Epithelial cell of proximal tubule (primary cell): Measurements from ENCODE around the gene MAP2K7. TPM values are rescaled to one million over a fixed set of nuclear protein-coding genes. Genes with fewer than 3 reads are reported as not detected.

Experiments used
- DNase-seq: peaks from one replicate; pipeline ENCODE4 v3.0.0-alpha.2; 2011; ENCODE audit warnings: low read depth
- H3K4me3 ChIP-seq: 2 replicates; pipeline ENCODE4 v1.5.1; 2011; ENCODE audit warnings: low read depth, mild to moderate bottlenecking, low read length
- CTCF ChIP-seq: conservative IDR thresholded peaks from 2 replicates; pipeline ENCODE4 v1.5.1; 2012; ENCODE audit warnings: low read depth, mild to moderate bottlenecking, low read length
- total RNA-seq: library from RNA; depleted of rRNA; stranded (reverse); fragments of >200 nt; gene quantifications from 2 replicates; pipeline ENCODE4 v1.2.3, GENCODE V29; 2015

MAP2K7 gene
- total RNA-seq, 1 donor from 2014 or later = 7.6 TPM

GRCh38 chr19:7879836-7880235, 23.8 kb upstream of the MAP2K7 start:
- TF ChIP-seq CTCF = no peak
- DNase-seq = no peak

DNA sequence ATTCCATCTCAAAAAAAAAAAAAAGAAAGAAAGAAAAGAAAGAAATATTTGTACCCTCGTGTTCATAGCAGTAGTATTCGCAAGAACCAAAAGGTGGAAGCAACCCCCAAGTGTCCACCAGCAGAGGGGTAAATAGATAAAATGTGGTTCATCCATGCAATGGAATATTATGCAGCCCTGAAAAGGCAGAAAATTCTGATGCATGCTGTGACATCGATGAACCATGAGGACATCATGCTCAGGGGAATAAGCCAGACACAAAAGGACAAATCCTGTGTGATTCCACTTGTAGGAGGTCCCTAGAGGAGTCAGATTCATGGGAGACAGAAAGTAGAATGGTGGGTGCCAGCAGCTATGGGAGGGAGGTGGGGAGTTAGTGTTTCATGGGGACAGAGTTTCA, 21.8 kb upstream of the MAP2K7 start:
- TF ChIP-seq CTCF = no peak
- no peak for DNase-seq
- no peak overlapping the region for H3K4me3 ChIP-seq

More at GRCh38 chr19:7879836-7880235, 23.8 kb upstream of the MAP2K7 start:
- no peak overlapping the region for H3K4me3 ChIP-seq

- DNase-seq = no peak
- H3K4me3 ChIP-seq = no peak overlapping the region
- TF ChIP-seq CTCF = no peak
These were observed 20.6 kb upstream of the MAP2K7 start for GRCh38 chr19:7883105-7883504.

DNA sequence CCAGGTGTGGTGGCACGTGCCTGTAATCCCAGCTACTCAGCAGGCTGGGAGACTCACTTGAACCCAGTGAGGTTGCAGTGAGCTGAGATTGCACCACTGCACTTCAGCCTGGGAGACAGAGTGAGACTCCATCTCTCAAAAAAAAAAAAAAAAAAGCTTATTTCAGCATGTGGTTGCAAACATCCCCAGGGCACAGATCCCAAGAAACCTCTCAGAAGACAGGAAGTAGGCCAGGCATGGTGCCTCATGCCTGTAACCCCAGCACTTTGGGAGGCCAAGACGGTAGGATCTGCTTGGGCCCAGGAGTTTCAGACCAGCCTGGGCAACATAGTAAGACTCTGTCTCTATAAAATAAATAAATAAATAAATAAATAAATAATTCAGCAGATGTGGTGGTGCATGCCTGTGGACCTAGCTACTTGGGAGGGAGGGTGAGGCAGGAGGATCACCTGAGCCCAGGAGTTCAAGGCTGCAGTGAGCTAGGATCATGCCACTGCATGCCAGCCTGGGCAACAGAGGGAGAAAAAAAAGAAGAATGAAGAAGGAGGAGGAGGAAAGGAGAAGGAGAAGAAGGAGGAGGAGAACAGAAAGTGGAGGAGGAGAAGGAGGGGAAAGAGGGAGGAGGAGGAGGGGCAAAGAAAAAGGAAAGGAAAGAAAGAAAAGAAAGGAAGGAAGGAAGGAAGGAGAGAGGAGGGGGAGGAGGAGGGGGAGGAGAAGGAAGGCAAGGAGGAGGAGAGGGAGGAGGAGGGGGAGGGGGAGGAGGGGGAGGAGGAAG, 19.7 kb upstream of the MAP2K7 start:
- no peak for DNase-seq
- TF ChIP-seq CTCF = no peak
- no peak overlapping the region for H3K4me3 ChIP-seq

DNA sequence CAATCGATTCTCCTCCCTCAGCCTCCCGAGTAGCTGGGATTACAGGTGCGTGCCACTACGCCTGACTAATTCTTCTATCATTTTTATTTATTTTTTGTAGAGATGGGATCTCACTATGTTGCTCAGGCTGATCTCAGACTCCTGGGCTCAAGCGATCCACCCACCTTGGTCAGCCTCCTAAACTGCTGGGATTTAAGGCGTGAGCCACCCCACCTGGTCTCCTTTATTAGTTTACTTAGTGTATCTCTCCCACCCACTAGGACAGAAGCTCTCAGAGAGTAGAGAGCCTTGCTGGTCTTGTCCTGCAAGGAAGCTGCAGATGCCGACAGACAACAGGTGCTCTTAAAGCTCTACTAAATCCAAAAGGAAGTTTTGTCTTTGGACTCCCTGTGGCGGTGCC, 17.9 kb upstream of the MAP2K7 start:
- no peak overlapping the region for H3K4me3 ChIP-seq
- DNase-seq = no peak
- no peak for TF ChIP-seq CTCF

DNA sequence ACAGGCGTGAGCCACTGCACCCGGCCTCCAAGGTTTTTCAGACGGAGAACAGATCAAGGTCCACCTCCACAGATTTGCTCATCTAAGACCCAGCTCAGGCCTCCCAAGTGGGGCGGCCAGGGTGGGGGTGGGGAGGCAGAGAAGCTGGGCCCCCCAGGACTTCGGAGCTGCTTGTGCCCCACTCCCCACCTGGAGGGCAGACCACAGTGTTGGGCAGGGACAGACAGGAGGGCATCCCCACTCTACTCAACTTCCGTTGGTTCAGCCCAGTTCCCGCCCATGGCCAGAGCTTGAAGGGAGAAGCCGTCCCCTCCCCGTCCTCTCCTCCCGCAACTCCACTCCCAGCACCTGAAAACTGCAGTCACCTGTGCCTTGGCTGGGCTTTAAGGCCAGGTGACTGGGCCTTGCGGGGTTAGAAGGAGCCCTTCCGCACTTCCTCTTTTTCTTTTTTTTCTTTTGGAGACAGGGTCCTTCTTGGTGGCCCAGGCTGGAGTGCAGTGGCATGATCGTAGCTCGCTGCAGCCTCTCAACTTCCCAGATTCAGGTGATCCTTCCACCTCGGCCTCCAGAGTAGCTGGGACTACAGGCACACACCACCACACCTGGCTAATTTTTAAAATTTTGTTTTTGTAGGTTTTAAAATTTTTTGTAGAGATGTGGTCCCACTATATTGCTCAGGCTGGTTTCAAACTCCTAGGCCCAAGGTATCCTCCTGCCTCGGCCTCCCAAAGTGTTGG, 16.1 kb upstream of the MAP2K7 start:
- DNase-seq = no peak
- TF ChIP-seq CTCF = no peak
- H3K4me3 ChIP-seq = peak overlapping the region; percentile 84
